ENCODE data around the gene D2HGDH. TPM values are rescaled to one million over a fixed set of nuclear protein-coding genes. Genes with fewer than 3 reads are reported as not detected.
A peak's percentile ranks its signal among the peaks of the same experiment; 100 is the strongest.

Gene D2HGDH
- total and polyA plus RNA-seq, 10 of the 15 experiments (the other 5 are each of a cell fraction or from before 2014, with no cell fraction given): 0.52 to 32.1 (median 11.0) TPM

GRCh38 chr2:241764275-241765241 is 30.1 kb downstream of the D2HGDH start:
- TF ChIP-seq STAT3 (IDR thresholded peaks at IDR 0.05; ENCODE audit: low read depth, low read length) (no peak), EED (IDR thresholded peaks at IDR 0.05; ENCODE audit: low read depth) (no peak)
- in situ Hi-C loops (cut with MboI): no loop called here
- Histone ChIP-seq H4K20me1 (ENCODE audit: control insufficient read depth, insufficient read depth) (no peaks in the 10 kb centered on the region), H3K4me3 (no peak overlapping the region), H3K9ac (ENCODE audit: control insufficient read depth, insufficient read depth, low read length) (no peak overlapping the region), H3K27ac (ENCODE audit: control insufficient read depth, insufficient read depth) (no peak overlapping the region), H3K9me3 (replicated peaks; ENCODE audit: control insufficient read depth, insufficient read depth, low read length) (no peaks in the 10 kb centered on the region), H3K79me2 (ENCODE audit: control insufficient read depth, insufficient read depth, low read length) (no peaks in the 10 kb centered on the region), H3K4me1 (ENCODE audit: control insufficient read depth, insufficient read depth, low read length) (peaks cover 11% of the 10 kb centered on the region), H3K27me3 (replicated peaks in 1 of 2; ENCODE audit: control insufficient read depth in 2 of 2, insufficient read depth in 2 of 2, low read length in 1 of 2) (no peaks in the 10 kb centered on the region), H3K4me2 (ENCODE audit: control insufficient read depth, insufficient read depth) (no peak overlapping the region), H2AFZ (ENCODE audit: control insufficient read depth, low read depth, low read length) (no peak overlapping the region), H3K36me3 (ENCODE audit: control insufficient read depth in 2 of 2, insufficient read depth in 2 of 2, low read length in 1 of 2) (peaks cover 5 to 9% of the 10 kb centered on the region in 2 experiments; a peak in 3 of 4 replicates)
- 90% methylated on average over 27 of the region's 27 CpGs for WGBS (ENCODE audit: insufficient coverage, insufficient replicate concordance, low lambda C conversion rate, missing lambda C conversion rate)
- ChIA-PET POLR2A (no interaction called here), SMC1A (ENCODE audit: uncharacterized antibody, unreplicated experiment) (interaction anchor here (0.6 kb wide), 1 partner anchor 665 kb away, joined by 3 read pairs; no protein-coding TSS in a partner anchor), RAD21 (ENCODE audit: unreplicated experiment) (interaction anchor here (1.0 kb wide), 1 partner anchor 23 kb away, joined by 3 read pairs; no protein-coding TSS in a partner anchor), CTCF (interaction anchor here (0.9 to 1.5 kb wide), 2 partner anchors 8 to 30 kb away, joined by 4 to 5 read pairs; partner anchors contain the start of gene D2HGDH)
- ATAC-seq: no peak
- DNase-seq (ENCODE audit: low read depth, low spot score): no peak
- no peak for FAIRE-seq
- no TSS peak for BruUV-seq (replicated peaks)
- intact Hi-C loops (cut with micrococcal nuclease; ENCODE audit: unreplicated experiment): no loop called here

GRCh38 chr2:241767464-241768250 is 33.2 kb downstream of the D2HGDH start:
- no peak for FAIRE-seq
- no peak for TF ChIP-seq NR2F1 (conservative IDR thresholded peaks at IDR 0.05)
- TF ChIP-seq POLR2A (IDR thresholded peaks at IDR 0.05; ENCODE audit: low read depth, low read length): peak; percentile 35; the same call in 1 of the 2 replicates
- no peak for DNase-seq (ENCODE audit: low read depth, low spot score)
- 88% methylated on average over 32 of the region's 37 CpGs for WGBS (ENCODE audit: insufficient coverage, insufficient replicate concordance, low lambda C conversion rate, missing lambda C conversion rate)
- Histone ChIP-seq H3K4me3 (no peak overlapping the region), H3K79me2 (ENCODE audit: control insufficient read depth, insufficient read depth, low read length) (no peaks in the 10 kb centered on the region), H3K27ac (ENCODE audit: control insufficient read depth, insufficient read depth) (no peak overlapping the region), H2AFZ (ENCODE audit: control insufficient read depth, low read depth, low read length) (no peak overlapping the region), H3K27me3 (replicated peaks in 1 of 2; ENCODE audit: control insufficient read depth in 2 of 2, insufficient read depth in 2 of 2, low read length in 1 of 2) (no peaks in the 10 kb centered on the region), H4K20me1 (ENCODE audit: control insufficient read depth, insufficient read depth) (no peaks in the 10 kb centered on the region), H3K4me1 (ENCODE audit: control insufficient read depth, insufficient read depth, low read length) (peaks cover 23% of the 10 kb centered on the region), H3K36me3 (ENCODE audit: control insufficient read depth in 2 of 2, insufficient read depth in 2 of 2, low read length in 1 of 2) (no peaks in the 10 kb centered on the region), H3K4me2 (ENCODE audit: control insufficient read depth, insufficient read depth) (no peak overlapping the region), H3K9me3 (replicated peaks; ENCODE audit: control insufficient read depth, insufficient read depth, low read length) (no peaks in the 10 kb centered on the region), H3K9ac (ENCODE audit: control insufficient read depth, insufficient read depth, low read length) (no peak overlapping the region)
- ChIA-PET RAD21 (ENCODE audit: unreplicated experiment) (no interaction called here), CTCF (no interaction called here), SMC1A (ENCODE audit: uncharacterized antibody, unreplicated experiment) (no interaction called here), POLR2A (no interaction called here)
- no TSS peak for BruUV-seq (replicated peaks)
- ATAC-seq: no peak
- intact Hi-C loops (cut with micrococcal nuclease; ENCODE audit: unreplicated experiment): no loop called here
- in situ Hi-C loops (cut with MboI): no loop called here
